A549 (cell line): ENCODE results near the gene GMCL1. TPM values are rescaled to one million over a fixed set of nuclear protein-coding genes. Genes with fewer than 3 reads are reported as not detected.

Source experiments
- ATAC-seq, 2 experiments: fragments of 200-7000 bp in 1 of 2; fragments of >200 bp in 1 of 2; cut with Nextera tagmentation in 1 of 2; cut with Tn5 transposase in 1 of 2; 3 replicates each; pipeline versions ENCODE4 v1.8.0 to v1.9.1; 2018 to 2020; ENCODE audit warnings: mild to moderate bottlenecking in 1 of 2, moderate library complexity in 1 of 2
- CTCF ChIA-PET: fragments of 300-600 bp; sonication (Branson Sonifier 250); formaldehyde crosslinking; extraction: SDS; loops from one replicate; lab custom pipeline; 2021; ENCODE audit warnings: antibody characterized with exemption, inconsistent platforms; lab: Yijun Ruan, JAX
- POLR2A ChIA-PET: fragments of 350-600 bp; formaldehyde crosslinking; extraction: SDS; loops from one replicate; lab custom pipeline; 2021; ENCODE audit warnings: antibody characterized with exemption, inconsistent platforms; lab: Yijun Ruan, JAX
- DNase-seq, 2 experiments: peaks; one replicate each; pipeline versions ENCODE4 v3.0.0 to v3.0.0-alpha.2; 2011 to 2016; ENCODE audit warnings: low read depth in 1 of 2, low spot score in 1 of 2
- FAIRE-seq: peaks from 2 replicates; lab custom pipeline; 2011; peaks lifted over from hg19 to GRCh38; lab: Jason Lieb, UNC
- H3K27ac ChIP-seq, 2 experiments: fragments of >200 bp; sonication (Bioruptor Twin); formaldehyde crosslinking; 3 replicates each; pipeline ENCODE4 v1.5.1; 2016 to 2017
- H3K4me1 ChIP-seq: fragments of >200 bp; sonication (Bioruptor Twin); formaldehyde crosslinking; 3 replicates; pipeline ENCODE4 v1.6.1; 2016
- H3K4me2 ChIP-seq: fragments of >200 bp; sonication (Bioruptor Twin); formaldehyde crosslinking; 3 replicates; pipeline ENCODE4 v1.6.1; 2016
- H3K4me3 ChIP-seq: fragments of >200 bp; sonication (Bioruptor Twin); formaldehyde crosslinking; 3 replicates; pipeline ENCODE4 v1.5.1; 2016
- H3K9me3 ChIP-seq: fragments of >200 bp; sonication (Bioruptor Twin); formaldehyde crosslinking; 3 replicates; pipeline ENCODE4 v1.6.1; 2016
- CEBPB ChIP-seq, 2 experiments: fragments of >200 bp in 1 of 2; sonication (Bioruptor Twin) in 1 of 2; formaldehyde crosslinking in 1 of 2; IDR thresholded peaks; 2 replicates each; pipeline ENCODE4 v1.6.1; 2012 to 2016
- CHD4 ChIP-seq: fragments of 200-600 bp; sonication (generic); IDR thresholded peaks from 2 replicates; pipeline ENCODE4 v1.6.1; 2016; ENCODE audit warnings: antibody characterized with exemption, mild to moderate bottlenecking, borderline replicate concordance
- ELK1 ChIP-seq: fragments of 150-350 bp; IDR thresholded peaks from 2 replicates; pipeline ENCODE4 v1.6.1; 2014; ENCODE audit warnings: low read depth, mild to moderate bottlenecking, low read length
- FOSB ChIP-seq: fragments of 250-450 bp; sonication (Bioruptor Pico); IDR thresholded peaks from 2 replicates; pipeline ENCODE4 v1.5.0; 2020; ENCODE audit warnings: mild to moderate bottlenecking, moderate library complexity
- FOSL2 ChIP-seq, 2 experiments: fragments of 450-650 bp in 1 of 2; fragments of >200 bp in 1 of 2; sonication (Bioruptor Twin) in 1 of 2; formaldehyde crosslinking; IDR thresholded peaks; 2 replicates each; pipeline versions ENCODE4 v1.5.0 to v1.6.1; 2016 to 2020; ENCODE audit warnings: mild to moderate bottlenecking in 1 of 2, moderate library complexity in 1 of 2
- HDAC2 ChIP-seq: fragments of 200-600 bp; sonication (generic); IDR thresholded peaks from 2 replicates; pipeline ENCODE4 v1.6.1; 2016
- HES2 ChIP-seq: fragments of >200 bp; sonication (Bioruptor Twin); formaldehyde crosslinking; IDR thresholded peaks from 2 replicates; pipeline ENCODE4 v1.6.1; 2016
- HMGXB4 ChIP-seq: fragments of 250-450 bp; sonication (Bioruptor Pico); IDR thresholded peaks from 2 replicates; pipeline ENCODE4 v1.5.0; 2021; ENCODE audit warnings: mild to moderate bottlenecking, moderate library complexity, borderline replicate concordance
- HOXB5 ChIP-seq: fragments of 250-450 bp; sonication (Bioruptor Pico); IDR thresholded peaks from 2 replicates; pipeline ENCODE4 v1.5.0; 2020; ENCODE audit warnings: mild to moderate bottlenecking, moderate library complexity
- MAFK ChIP-seq: fragments of 450-650 bp; IDR thresholded peaks from 2 replicates; pipeline ENCODE4 v1.6.1; 2014; ENCODE audit not compliant: partially characterized antibody
- MAZ ChIP-seq: fragments of 150-350 bp; IDR thresholded peaks from 2 replicates; pipeline ENCODE4 v1.6.1; 2014; ENCODE audit warnings: antibody characterized with exemption, low read depth, low read length, borderline replicate concordance
- NPAS2 ChIP-seq: fragments of 250-450 bp; sonication (Bioruptor Pico); IDR thresholded peaks from 2 replicates; pipeline ENCODE4 v1.8.0; 2022; ENCODE audit warnings: mild to moderate bottlenecking, moderate library complexity, borderline replicate concordance
- PHF8 ChIP-seq: fragments of 200-600 bp; sonication (generic); IDR thresholded peaks from 2 replicates; pipeline ENCODE4 v1.6.1; 2016; ENCODE audit warnings: low read depth, mild to moderate bottlenecking, antibody characterized with exemption, moderate library complexity, borderline replicate concordance
- RAD21 ChIP-seq, 2 experiments: fragments of >200 bp in 1 of 2; sonication (Bioruptor Twin) in 1 of 2; formaldehyde crosslinking in 1 of 2; IDR thresholded peaks in 1 of 2; conservative IDR thresholded peaks in 1 of 2; 2 replicates in 1 of 2; 3 replicates in 1 of 2; pipeline ENCODE4 v1.6.1; 2012 to 2018; ENCODE audit warnings: inconsistent platforms in 1 of 2
- REST ChIP-seq: fragments of 200-600 bp; sonication (generic); IDR thresholded peaks from 2 replicates; pipeline ENCODE4 v1.6.1; 2016; ENCODE audit warnings: antibody characterized with exemption, mild to moderate bottlenecking, moderate library complexity
- SMC3 ChIP-seq: fragments of >200 bp; sonication (Bioruptor Twin); formaldehyde crosslinking; IDR thresholded peaks from 3 replicates; pipeline ENCODE4 v1.6.1; 2018; ENCODE audit warnings: inconsistent platforms
- TP53 ChIP-seq: fragments of 250-450 bp; sonication (Bioruptor Pico); IDR thresholded peaks from 2 replicates; pipeline ENCODE4 v1.5.0; 2021; ENCODE audit warnings: mild to moderate bottlenecking, moderate library complexity
- USF2 ChIP-seq: fragments of 450-650 bp; IDR thresholded peaks from 2 replicates; pipeline ENCODE4 v1.6.1; 2014; ENCODE audit warnings: antibody characterized with exemption
- WGBS: methylation state at CpG from one replicate; pipeline ENCODE4 v1.1.6; 2017; ENCODE audit errors: missing lambda C conversion rate; 5-methylcytosine and 5-hydroxymethylcytosine counted together
- polyA plus RNA-seq, 4 experiments: library from polyadenylated mRNA; depleted of rRNA in 3 of 4; stranded (reverse); fragments of >200 nt; fragmentation: RNase III in 1 of 4; extraction: RNeasy Plus Mini Kit Qiagen cat#74134 plus additional on column Dnase treatment in 1 of 4; gene quantifications; 2 replicates in 3 of 4; 3 replicates in 1 of 4; pipeline ENCODE4 v1.2.3, GENCODE V29; 2011 to 2017

The GMCL1 gene
- polyA plus RNA-seq, 2 of the 4 experiments (the other 2 are of a cell fraction), result 16.6 to 21.1 TPM

- FAIRE-seq, result peak; percentile 84
- DNase-seq, result no peak
- no peak for TF ChIP-seq REST
- TF ChIP-seq RAD21 (conservative IDR thresholded peaks at IDR 0.05 in 1 of 2, IDR thresholded peaks at IDR 0.05 in 1 of 2), result no peak
- no peak for TF ChIP-seq HDAC2
- no peak for TF ChIP-seq HMGXB4 (CRISPR knock-in tag)
- Histone ChIP-seq H3K4me1 (no peaks in the 10 kb centered on the region), H3K27ac (no peak overlapping the region), H3K9me3 (no peaks in the 10 kb centered on the region), H3K4me3 (no peak overlapping the region), H3K4me2 (no peak overlapping the region)
- POLR2A ChIA-PET, result interaction anchor here (1.1 kb wide), 1 partner anchor 30 kb away, joined by 3 read pairs; the partner anchor contains the start of gene SNRNP27
- CTCF ChIA-PET, result interaction anchor here (1.6 kb wide), 1 partner anchor 22 kb away, joined by 3 read pairs; no protein-coding TSS in a partner anchor
- WGBS, result 94% methylated on average over 1 of the region's 1 CpG
- no peak for ATAC-seq
These were observed 33.8 kb downstream of the GMCL1 start for GRCh38 chr2:69863298-69863697.

- no peaks in the 10 kb centered on the region; the same call in 2 of the 3 replicates for H3K4me1 ChIP-seq
- no peak for ATAC-seq
- TF ChIP-seq FOSL2 (IDR thresholded peaks at IDR 0.05) (no peak), FOSL2 (CRISPR knock-in tag; IDR thresholded peaks at IDR 0.05) (no peak), REST (no peak), PHF8 (no peak), MAFK (no peak)
- no peaks in the 10 kb centered on the region for H3K9me3 ChIP-seq
- H3K4me3 ChIP-seq, result no peak overlapping the region
- CTCF ChIA-PET, result interaction anchor here (0.6 to 2.7 kb wide), 6 partner anchors 9 to 165 kb away, joined by 3 to 15 read pairs (median 3); no protein-coding TSS in a partner anchor
- FAIRE-seq, result no peak
- no peak overlapping the region for H3K4me2 ChIP-seq
- H3K27ac ChIP-seq, result no peak overlapping the region
- no peak for DNase-seq
- POLR2A ChIA-PET, result no interaction called here
- WGBS, result 89% methylated on average over 4 of the region's 4 CpGs
These were observed 59.0 kb downstream of the GMCL1 start for GRCh38 chr2:69888451-69888850.

- FAIRE-seq (no peak), DNase-seq (no peak), ATAC-seq (no peak)
- H3K4me1 ChIP-seq, result no peaks in the 10 kb centered on the region; the same call in 2 of the 3 replicates
- no peak overlapping the region for H3K4me2 ChIP-seq
- H3K27ac ChIP-seq, result no peak overlapping the region
- ChIA-PET POLR2A (interaction anchor here (1.0 kb wide), 1 partner anchor 149 kb away, joined by 7 read pairs; no protein-coding TSS in a partner anchor), CTCF (interaction anchor here (0.9 to 2.7 kb wide), 3 partner anchors 12 to 165 kb away, joined by 3 to 15 read pairs (median 4); no protein-coding TSS in a partner anchor)
- no peak overlapping the region for H3K4me3 ChIP-seq
- no peaks in the 10 kb centered on the region for H3K9me3 ChIP-seq
- TF ChIP-seq MAZ, result no peak
- TF ChIP-seq NPAS2 (CRISPR knock-in tag), result no peak
- no peak for TF ChIP-seq FOSB
- no peak for TF ChIP-seq HOXB5 (CRISPR knock-in tag)
- no peak for TF ChIP-seq FOSL2 (IDR thresholded peaks at IDR 0.05)
- no peak for TF ChIP-seq FOSL2 (CRISPR knock-in tag; IDR thresholded peaks at IDR 0.05)
- TF ChIP-seq TP53 (CRISPR knock-in tag), result no peak
- TF ChIP-seq RAD21 (conservative IDR thresholded peaks at IDR 0.05 in 1 of 2, IDR thresholded peaks at IDR 0.05 in 1 of 2), result no peak
- TF ChIP-seq SMC3, result no peak
- no peak for TF ChIP-seq CHD4
- TF ChIP-seq CEBPB (IDR thresholded peaks at IDR 0.05), result no peak
- no peak for TF ChIP-seq HES2
- no peak for TF ChIP-seq ELK1
- no peak for TF ChIP-seq USF2
These were observed 59.8 kb downstream of the GMCL1 start for GRCh38 chr2:69889302-69889701.
